K562 (cell line): Measurements from ENCODE around the gene APBA2. TPM values are rescaled to one million over a fixed set of nuclear protein-coding genes. Genes with fewer than 3 reads are reported as not detected.

Source experiments
- ATAC-seq: fragments of 200-7000 bp; cut with Tn5 transposase; 3 replicates; pipeline ENCODE4 v1.9.1; 2020; ENCODE audit warnings: moderate library complexity
- BruUV-seq: library from RNA; stranded (reverse); fragments of 400-500 nt; replicated peaks from 2 replicates; lab custom pipeline; 2021; lab: Mats Ljungman, UMichigan
- CTCF ChIA-PET: fragments of 300-600 bp; formaldehyde crosslinking; extraction: SDS; loops from one replicate; lab custom pipeline; 2021; ENCODE audit warnings: low intra/inter-chr PET ratio; lab: Yijun Ruan, JAX
- POLR2A ChIA-PET: fragments of 300-600, 350-650 bp; sonication (Branson Sonifier 250); formaldehyde crosslinking; extraction: SDS; loops from one replicate; lab custom pipeline; 2021; ENCODE audit warnings: antibody characterized with exemption, inconsistent platforms; lab: Yijun Ruan, JAX
- DNase-seq, 4 experiments: peaks; one replicate each; pipeline versions ENCODE4 v3.0.0 to v3.0.0-alpha.2; 2011 to 2018; ENCODE audit warnings: low spot score in 3 of 4, mixed read lengths in 3 of 4; ENCODE audit errors: extremely low read depth in 1 of 4
- FAIRE-seq: peaks from 2 replicates; lab custom pipeline; 2011; peaks lifted over from hg19 to GRCh38; lab: Jason Lieb, UNC
- H2AFZ ChIP-seq: 2 replicates; pipeline ENCODE4 v1.6.0; 2011; ENCODE audit warnings: low read depth, low read length, control low read depth, inconsistent platforms
- H3K27ac ChIP-seq: fragments of 200-600 bp; 3 replicates; pipeline ENCODE4 v1.8.0; 2011; ENCODE audit warnings: low read depth, mild to moderate bottlenecking, control low read depth, inconsistent platforms, low read length, moderate library complexity, mixed read lengths; ENCODE audit errors: extremely low read depth
- H3K27me3 ChIP-seq, 2 experiments: fragments of 300-600 bp in 1 of 2; 2 replicates in 1 of 2; 3 replicates in 1 of 2; pipeline versions ENCODE4 v1.6.0 to v1.8.0; 2011; ENCODE audit warnings: inconsistent platforms in 2 of 2, low read length in 2 of 2, mild to moderate bottlenecking in 1 of 2, mixed read lengths in 1 of 2, moderate library complexity in 1 of 2; ENCODE audit not compliant: control insufficient read depth in 2 of 2, insufficient read depth in 2 of 2
- H3K36me3 ChIP-seq: fragments of 300-600 bp; 3 replicates; pipeline ENCODE4 v1.8.0; 2011; ENCODE audit warnings: mild to moderate bottlenecking, low read length, inconsistent platforms; ENCODE audit not compliant: control insufficient read depth, insufficient read depth
- H3K4me1 ChIP-seq, 2 experiments: fragments of 200-600 bp in 1 of 2; replicated peaks in 1 of 2; 2 replicates in 1 of 2; 3 replicates in 1 of 2; pipeline versions ENCODE4 v1.5.1 to v1.8.0; 2011; ENCODE audit warnings: inconsistent platforms in 2 of 2, low read length in 2 of 2, mild to moderate bottlenecking in 1 of 2, mixed read lengths in 1 of 2, moderate library complexity in 1 of 2; ENCODE audit not compliant: control insufficient read depth in 2 of 2, insufficient read depth in 2 of 2
- H3K4me2 ChIP-seq: 2 replicates; pipeline ENCODE4 v1.6.1; 2011; ENCODE audit warnings: low read length, control low read depth, inconsistent platforms, mixed read lengths; ENCODE audit not compliant: insufficient read depth
- H3K4me3 ChIP-seq: fragments of 200-600 bp; sonication (generic), shearing (Covaris generic); 2 replicates; pipeline ENCODE4 v1.5.1; 2016; ENCODE audit warnings: control low read depth, inconsistent platforms
- H3K79me2 ChIP-seq: fragments of 200-600 bp; 3 replicates; pipeline ENCODE4 v1.8.0; 2011; ENCODE audit warnings: low read length, inconsistent platforms; ENCODE audit not compliant: control insufficient read depth, insufficient read depth
- H3K9ac ChIP-seq, 2 experiments: 2 replicates each; pipeline versions ENCODE4 v1.6.0 to v1.6.1; 2011; ENCODE audit warnings: low read depth in 2 of 2, low read length in 2 of 2, control low read depth in 1 of 2, inconsistent platforms in 1 of 2, mild to moderate bottlenecking in 1 of 2, mixed read lengths in 1 of 2; ENCODE audit not compliant: insufficient read depth in 1 of 2
- H3K9me1 ChIP-seq: one replicate; pipeline ENCODE4 v1.6.0; 2011; ENCODE audit warnings: inconsistent platforms, mild to moderate bottlenecking, low read length, moderate library complexity; ENCODE audit not compliant: control insufficient read depth, insufficient read depth
- H3K9me3 ChIP-seq: replicated peaks from 2 replicates; pipeline ENCODE4 v1.5.1; 2011; ENCODE audit warnings: low read depth, low read length, inconsistent platforms; ENCODE audit not compliant: control insufficient read depth, insufficient read depth
- H4K20me1 ChIP-seq: replicated peaks from 2 replicates; pipeline ENCODE4 v1.6.1; 2011; ENCODE audit warnings: low read length, inconsistent platforms, mixed read lengths; ENCODE audit not compliant: control insufficient read depth, insufficient read depth
- ETV6 ChIP-seq, 3 experiments: fragments of 150-350 bp in 1 of 3; sonication (generic) in 1 of 3; formaldehyde crosslinking in 1 of 3; IDR thresholded peaks; 2 replicates each; pipeline versions ENCODE4 v1.6.1 to v1.8.0; 2014 to 2022; ENCODE audit warnings: borderline replicate concordance in 2 of 3, low read depth in 2 of 3, antibody characterized with exemption in 1 of 3, low read length in 1 of 3, mild to moderate bottlenecking in 1 of 3, missing genetic modification reagents in 1 of 3
- FOSL1 ChIP-seq: fragments of 200-800 bp; sonication (Bioruptor generic); conservative IDR thresholded peaks from 2 replicates; pipeline ENCODE4 v1.6.1; 2016; ENCODE audit warnings: missing genetic modification characterization, missing compliant biosample characterization
- GTF2F1 ChIP-seq: IDR thresholded peaks from 2 replicates; pipeline ENCODE4 v1.6.1; 2011; ENCODE audit warnings: low read depth, low read length, improper control_type of control experiment
- GTF3C2 ChIP-seq: IDR thresholded peaks from 3 replicates; pipeline ENCODE4 v1.6.1; 2011; ENCODE audit warnings: borderline replicate concordance, mild to moderate bottlenecking, moderate library complexity; ENCODE audit not compliant: insufficient read length; ENCODE audit errors: extremely low read depth
- MAFF ChIP-seq: IDR thresholded peaks from 2 replicates; pipeline ENCODE4 v1.6.1; 2012; ENCODE audit warnings: low read length, improper control_type of control experiment
- MECOM ChIP-seq: fragments of 250-450 bp; sonication (Bioruptor Pico); IDR thresholded peaks from 2 replicates; pipeline ENCODE4 v1.8.0; 2022; ENCODE audit warnings: inconsistent platforms
- NR2C2 ChIP-seq, 2 experiments: fragments of 200-800 bp in 1 of 2; sonication (Bioruptor generic) in 1 of 2; sonication (generic) in 1 of 2; formaldehyde crosslinking in 1 of 2; IDR thresholded peaks; 2 replicates each; pipeline versions ENCODE4 v1.6.1 to v1.8.0; 2016 to 2022; ENCODE audit warnings: mild to moderate bottlenecking in 1 of 2, missing compliant biosample characterization in 1 of 2, missing genetic modification characterization in 1 of 2, missing genetic modification reagents in 1 of 2
- POLR2AphosphoS2 ChIP-seq: IDR thresholded peaks from 2 replicates; pipeline ENCODE4 v1.6.1; 2012; ENCODE audit warnings: low read length, improper control_type of control experiment
- STAT5A ChIP-seq: IDR thresholded peaks from 2 replicates; pipeline ENCODE4 v1.6.1; 2012; ENCODE audit warnings: low read length, inconsistent platforms, borderline replicate concordance
- ZBTB12 ChIP-seq: fragments of 250-450 bp; sonication (Bioruptor Pico); IDR thresholded peaks from 2 replicates; pipeline ENCODE4 v1.4.0; 2020
- ZNF212 ChIP-seq: fragments of 450-650 bp; formaldehyde crosslinking; IDR thresholded peaks from 2 replicates; pipeline ENCODE4 v1.4.0; 2020; ENCODE audit warnings: mild to moderate bottlenecking
- ZNF253 ChIP-seq: fragments of 250-450 bp; sonication (Bioruptor Pico); conservative IDR thresholded peaks from 2 replicates; pipeline ENCODE4 v1.6.1; 2021; ENCODE audit warnings: mild to moderate bottlenecking
- ZNF695 ChIP-seq: fragments of 450-650 bp; formaldehyde crosslinking; IDR thresholded peaks from 2 replicates; pipeline ENCODE4 v1.4.0; 2020; ENCODE audit warnings: mild to moderate bottlenecking, moderate library complexity
- ZNF830 ChIP-seq: fragments of 250-450 bp; sonication (Bioruptor Pico); IDR thresholded peaks from 2 replicates; pipeline ENCODE4 v1.5.0; 2021; ENCODE audit warnings: mild to moderate bottlenecking
- WGBS: fragments of 100-300 bp; shearing (Covaris generic); methylation state at CpG from one replicate; pipeline ENCODE4 v1.1.6; 2016; ENCODE audit warnings: low coverage, mixed read lengths; ENCODE audit not compliant: insufficient coverage; ENCODE audit errors: missing lambda C conversion rate; 5-methylcytosine and 5-hydroxymethylcytosine counted together
- in situ Hi-C: fragments of 300-500 bp; cut with MboI; formaldehyde crosslinking; loops from 4 replicates; pipeline ENCODE4 v1.15.0; 2018; ENCODE audit warnings: inconsistent platforms, mixed read lengths
- intact Hi-C: fragments of 100-400 bp; cut with micrococcal nuclease; formaldehyde crosslinking; loops from 2 replicates; pipeline ENCODE4 v1.14.2; 2022
- polyA plus RNA-seq, 8 experiments: library from polyadenylated mRNA; depleted of rRNA in 4 of 8; stranded (reverse) in 5 of 8; unstranded in 3 of 8; fragments of >200 nt; fragmentation: Nextera tagmentation in 2 of 8; fragmentation: Illumina TruSeq in 1 of 8; extraction: Ambion mirVana in 2 of 8; extraction: Trizol in 1 of 8; gene quantifications; 2 replicates each; pipeline versions ENCODE4 v1.2.1 to v1.2.3, GENCODE V29; 2011 to 2014; ENCODE audit warnings: inconsistent platforms in 1 of 8, missing spikeins in 1 of 8
- total RNA-seq, 7 experiments: library from RNA; depleted of rRNA in 6 of 7; stranded (reverse); fragments of >200 nt in 6 of 7; fragmentation: Illumina TruSeq in 2 of 7; extraction: Trizol in 2 of 7; gene quantifications; 2 replicates each; pipeline versions ENCODE4 v1.2.1 to v1.2.3, GENCODE V29; 2011 to 2021; ENCODE audit warnings: low replicate concordance in 1 of 7

APBA2 gene
- total and polyA plus RNA-seq, 9 of the 15 experiments (the other 6 are each of a cell fraction or from before 2014, with no cell fraction given): 0.24 to 40.9 (median 25.2) TPM

DNA sequence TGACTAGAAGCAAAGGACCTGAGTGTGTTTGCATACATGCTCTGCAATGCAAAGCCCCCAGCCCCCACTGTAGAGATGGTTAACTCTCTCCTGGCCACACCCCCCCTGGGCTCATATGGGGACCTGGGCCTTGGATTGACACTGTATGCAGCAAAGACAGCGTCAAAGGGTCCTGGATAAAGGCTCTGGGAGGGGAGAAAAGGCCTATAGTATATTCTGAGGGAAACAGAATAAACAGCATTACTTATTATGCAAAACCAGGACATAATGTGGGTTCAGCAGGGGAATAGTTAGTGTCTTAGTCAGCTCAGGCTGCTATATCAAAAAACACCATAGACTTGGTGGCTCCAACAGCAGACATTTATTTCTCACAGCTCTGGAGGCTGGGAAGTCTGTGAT, 158.7 kb downstream of the APBA2 start:
- no peak overlapping the region for H3K4me2 ChIP-seq
- ChIA-PET CTCF (no interaction called here), POLR2A (interaction anchor here (1.1 to 1.3 kb wide), 2 partner anchors 15 to 59 kb away, joined by 3 to 4 read pairs; no protein-coding TSS in a partner anchor)
- FAIRE-seq (no peak), ATAC-seq (no peak), DNase-seq (no peak)
- H3K4me1 ChIP-seq: no peaks in the 10 kb centered on the region; a peak in 1 of 5 replicates
- H3K9ac ChIP-seq: no peak overlapping the region
- no peaks in the 10 kb centered on the region for H3K36me3 ChIP-seq
- intact Hi-C loops: no loop called here
- no peaks in the 10 kb centered on the region for H3K9me1 ChIP-seq
- WGBS: 29% methylated on average over 1 of the region's 1 CpG
- H3K27me3 ChIP-seq: no peaks in the 10 kb centered on the region
- H3K4me3 ChIP-seq: no peak overlapping the region
- no peaks in the 10 kb centered on the region for H3K9me3 ChIP-seq
- no peak overlapping the region for H3K27ac ChIP-seq
- no peaks in the 10 kb centered on the region for H3K79me2 ChIP-seq
- in situ Hi-C loops: no loop called here
- no peaks in the 10 kb centered on the region for H4K20me1 ChIP-seq
- no TSS peak for BruUV-seq
- no peak overlapping the region for H2AFZ ChIP-seq
- TF ChIP-seq ZNF830 (CRISPR knock-in tag): no peak
- TF ChIP-seq FOSL1: no peak
- TF ChIP-seq GTF2F1: no peak
- TF ChIP-seq ZNF695 (CRISPR knock-in tag): no peak
- no peak for TF ChIP-seq ZNF212 (CRISPR knock-in tag)
- no peak for TF ChIP-seq STAT5A
- no peak for TF ChIP-seq POLR2AphosphoS2
- no peak for TF ChIP-seq MECOM
- no peak for TF ChIP-seq MAFF
- TF ChIP-seq ZNF253 (CRISPR knock-in tag): no peak
- no peak for TF ChIP-seq ETV6 (IDR thresholded peaks at IDR 0.05; ENCODE audit: borderline replicate concordance in 1 of 2, low read depth in 2 of 2, low read length in 1 of 2)
- no peak for TF ChIP-seq ETV6 (CRISPR knock-in tag; IDR thresholded peaks at IDR 0.05; ENCODE audit: borderline replicate concordance)
- no peak for TF ChIP-seq ZBTB12 (CRISPR knock-in tag)
- TF ChIP-seq NR2C2 (CRISPR knock-in tag; IDR thresholded peaks at IDR 0.05): no peak
- TF ChIP-seq NR2C2 (tag; IDR thresholded peaks at IDR 0.05): no peak
- no peak for TF ChIP-seq GTF3C2
